Uterus (tissue), 2 donors: ENCODE data around the gene EPN1.

ENCODE experiments used
- POLR2A ChIP-seq, 2 donors: fragments of 450-650 bp; IDR thresholded peaks; one replicate each; pipeline ENCODE4 v1.6.1; 2016; ENCODE audit warnings: antibody characterized with exemption in 2 of 2, mild to moderate bottlenecking in 1 of 2, moderate library complexity in 1 of 2
- TF ChIP-seq, protein P1 (sequence below), 4 experiments: fragments of 200-600 bp in 2 of 4; fragments of 450-650 bp in 2 of 4; sonication (generic) in 2 of 4; IDR thresholded peaks; one replicate each; pipeline ENCODE4 v1.5.1; 2016 to 2019; ENCODE audit warnings: antibody characterized with exemption in 4 of 4, mild to moderate bottlenecking in 2 of 4, moderate library complexity in 1 of 4

DNA sequence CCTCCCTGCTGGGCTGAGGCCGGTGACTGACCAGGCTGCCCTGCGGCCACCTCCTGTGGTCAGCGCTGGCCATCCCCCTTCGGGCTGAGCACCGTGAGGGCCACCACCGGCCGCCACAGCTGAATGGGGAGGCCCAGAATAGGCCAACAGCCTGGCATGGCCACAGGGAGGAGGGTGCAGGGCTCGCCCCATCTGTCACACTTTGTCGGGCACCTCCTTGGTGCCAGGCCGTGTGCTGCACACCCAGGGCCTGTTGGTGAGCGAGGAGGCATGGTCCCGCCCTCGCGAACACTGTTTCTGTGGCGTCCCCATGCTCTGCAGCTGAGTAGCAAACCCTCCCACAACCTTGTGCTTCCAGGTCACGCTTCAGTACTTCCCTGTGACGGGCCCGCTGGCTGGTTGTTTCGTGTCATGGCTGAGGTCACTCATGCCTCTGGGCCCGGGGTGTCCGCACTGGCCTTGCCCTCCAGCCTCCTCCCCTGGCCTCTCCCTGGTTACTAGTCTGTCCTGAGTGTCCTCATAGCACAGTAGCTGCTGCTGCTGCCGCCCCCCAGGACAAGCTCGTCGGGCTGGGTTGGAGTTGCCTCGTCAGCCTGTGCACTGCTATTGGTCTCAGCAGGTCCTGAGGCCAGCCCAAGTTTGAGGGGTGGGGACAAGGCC lies 15.2 kb downstream of the EPN1 start:
- TF ChIP-seq, protein P1, sequence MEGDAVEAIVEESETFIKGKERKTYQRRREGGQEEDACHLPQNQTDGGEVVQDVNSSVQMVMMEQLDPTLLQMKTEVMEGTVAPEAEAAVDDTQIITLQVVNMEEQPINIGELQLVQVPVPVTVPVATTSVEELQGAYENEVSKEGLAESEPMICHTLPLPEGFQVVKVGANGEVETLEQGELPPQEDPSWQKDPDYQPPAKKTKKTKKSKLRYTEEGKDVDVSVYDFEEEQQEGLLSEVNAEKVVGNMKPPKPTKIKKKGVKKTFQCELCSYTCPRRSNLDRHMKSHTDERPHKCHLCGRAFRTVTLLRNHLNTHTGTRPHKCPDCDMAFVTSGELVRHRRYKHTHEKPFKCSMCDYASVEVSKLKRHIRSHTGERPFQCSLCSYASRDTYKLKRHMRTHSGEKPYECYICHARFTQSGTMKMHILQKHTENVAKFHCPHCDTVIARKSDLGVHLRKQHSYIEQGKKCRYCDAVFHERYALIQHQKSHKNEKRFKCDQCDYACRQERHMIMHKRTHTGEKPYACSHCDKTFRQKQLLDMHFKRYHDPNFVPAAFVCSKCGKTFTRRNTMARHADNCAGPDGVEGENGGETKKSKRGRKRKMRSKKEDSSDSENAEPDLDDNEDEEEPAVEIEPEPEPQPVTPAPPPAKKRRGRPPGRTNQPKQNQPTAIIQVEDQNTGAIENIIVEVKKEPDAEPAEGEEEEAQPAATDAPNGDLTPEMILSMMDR (IDR thresholded peaks at IDR 0.05), result no peak
- no peak for TF ChIP-seq POLR2A (IDR thresholded peaks at IDR 0.05)
